Activated B cell treated with CpG ODN at 0.5 μM for 24 hours (primary cell): ENCODE measurements around the gene DGLUCY. TPM values are rescaled to one million over a fixed set of nuclear protein-coding genes. Genes with fewer than 3 reads are reported as not detected.

ENCODE experiments used
- ATAC-seq: fragments of 200-7000 bp; cut with Tn5 transposase; one replicate; pipeline ENCODE4 v1.10.0; 2021; ENCODE audit warnings: low read depth, mild to moderate bottlenecking, moderate library complexity
- CTCF ChIA-PET: fragments of 350-600 bp; sonication (Branson Sonifier 250); formaldehyde crosslinking; loops from one replicate; lab custom pipeline; 2021; ENCODE audit warnings: antibody characterized with exemption; lab: Charles Lee
- POLR2A ChIA-PET: fragments of 350-600 bp; sonication (Branson Sonifier 250); formaldehyde crosslinking; loops from one replicate; lab custom pipeline; 2021; ENCODE audit warnings: antibody characterized with exemption; lab: Charles Lee
- DNase-seq: peaks from one replicate; pipeline ENCODE4 v3.0.0; 2022
- H3K27ac Mint-ChIP-seq: one replicate; pipeline ENCODE4 v1.8.0; 2020; ENCODE audit warnings: mixed read lengths
- H3K27me3 Mint-ChIP-seq: one replicate; pipeline ENCODE4 v1.8.0; 2021; ENCODE audit warnings: mixed read lengths
- H3K36me3 Mint-ChIP-seq: one replicate; pipeline ENCODE4 v1.8.0; 2021; ENCODE audit warnings: low read depth, mixed read lengths
- H3K4me1 Mint-ChIP-seq: one replicate; pipeline ENCODE4 v1.8.0; 2021; ENCODE audit warnings: mixed read lengths
- H3K4me3 Mint-ChIP-seq: one replicate; pipeline ENCODE4 v1.8.0; 2020; ENCODE audit warnings: mild to moderate bottlenecking, mixed read lengths
- H3K9me3 Mint-ChIP-seq: one replicate; pipeline ENCODE4 v1.8.0; 2020; ENCODE audit warnings: mixed read lengths
- intact Hi-C: fragments of 100-400 bp; cut with micrococcal nuclease; formaldehyde crosslinking; loops from one replicate; pipeline ENCODE4 v1.15.1; 2024
- total RNA-seq: library from RNA; stranded (reverse); gene quantifications from 2 replicates; pipeline ENCODE4 v1.2.3, GENCODE V29; 2022
- TF ChIP-seq, protein P1 (sequence below): fragments of 200-600 bp; IDR thresholded peaks from one replicate; pipeline ENCODE4 v1.8.0; 2022; ENCODE audit warnings: antibody characterized with exemption, mild to moderate bottlenecking

Gene DGLUCY
- total RNA-seq, 1 donor from 2014 or later = 92.7 TPM

DNA sequence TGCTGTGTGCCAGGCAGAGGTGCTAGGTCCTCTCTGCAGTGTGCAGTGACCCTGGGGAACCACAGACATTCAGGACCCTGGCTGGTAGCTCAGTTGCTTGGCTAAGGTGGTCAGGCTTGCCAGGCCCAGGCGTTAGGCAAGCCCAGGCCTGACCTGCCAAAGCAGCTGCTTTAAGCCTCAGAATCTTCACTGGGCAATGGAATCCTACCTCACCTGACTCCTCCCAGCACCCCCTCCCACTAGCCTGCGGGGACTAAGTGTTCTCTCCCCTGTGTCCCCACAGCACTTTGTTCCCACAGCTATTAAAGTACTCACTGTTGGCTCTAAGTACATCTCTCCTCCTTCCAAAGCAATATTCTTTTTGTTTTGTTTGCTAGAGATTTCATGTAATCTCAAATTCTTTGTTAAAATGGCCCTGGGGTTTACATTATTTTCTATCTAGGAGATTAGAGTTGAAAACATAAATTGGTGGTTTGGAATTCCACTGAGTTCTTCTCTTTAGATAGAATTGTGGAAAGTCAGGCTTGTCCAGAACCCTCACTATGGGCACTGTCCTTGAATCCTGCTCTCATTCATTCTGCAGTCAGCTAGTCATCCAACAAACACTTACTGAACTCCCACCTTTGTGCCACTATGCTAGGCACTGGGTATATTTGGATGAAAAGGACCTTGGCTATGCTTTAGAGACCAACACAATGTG lies 44.4 kb downstream of the DGLUCY start:
- no peaks in the 10 kb centered on the region for H3K9me3 Mint-ChIP-seq
- DNase-seq = no peak
- H3K36me3 Mint-ChIP-seq = peaks cover 58% of the 10 kb centered on the region
- H3K4me1 Mint-ChIP-seq = peaks cover 7% of the 10 kb centered on the region
- H3K27ac Mint-ChIP-seq = no peak overlapping the region
- intact Hi-C loops = no loop called here
- ChIA-PET POLR2A (interaction anchor here (0.7 kb wide), 2 partner anchors 29 to 214 kb away, joined by 4 to 5 read pairs; no protein-coding TSS in a partner anchor), CTCF (interaction anchor here (1.2 to 1.4 kb wide), 2 partner anchors 19 to 255 kb away, joined by 3 to 7 read pairs; no protein-coding TSS in a partner anchor)
- H3K27me3 Mint-ChIP-seq = no peaks in the 10 kb centered on the region
- ATAC-seq = no peak
- no peak overlapping the region for H3K4me3 Mint-ChIP-seq
- TF ChIP-seq, protein P1, sequence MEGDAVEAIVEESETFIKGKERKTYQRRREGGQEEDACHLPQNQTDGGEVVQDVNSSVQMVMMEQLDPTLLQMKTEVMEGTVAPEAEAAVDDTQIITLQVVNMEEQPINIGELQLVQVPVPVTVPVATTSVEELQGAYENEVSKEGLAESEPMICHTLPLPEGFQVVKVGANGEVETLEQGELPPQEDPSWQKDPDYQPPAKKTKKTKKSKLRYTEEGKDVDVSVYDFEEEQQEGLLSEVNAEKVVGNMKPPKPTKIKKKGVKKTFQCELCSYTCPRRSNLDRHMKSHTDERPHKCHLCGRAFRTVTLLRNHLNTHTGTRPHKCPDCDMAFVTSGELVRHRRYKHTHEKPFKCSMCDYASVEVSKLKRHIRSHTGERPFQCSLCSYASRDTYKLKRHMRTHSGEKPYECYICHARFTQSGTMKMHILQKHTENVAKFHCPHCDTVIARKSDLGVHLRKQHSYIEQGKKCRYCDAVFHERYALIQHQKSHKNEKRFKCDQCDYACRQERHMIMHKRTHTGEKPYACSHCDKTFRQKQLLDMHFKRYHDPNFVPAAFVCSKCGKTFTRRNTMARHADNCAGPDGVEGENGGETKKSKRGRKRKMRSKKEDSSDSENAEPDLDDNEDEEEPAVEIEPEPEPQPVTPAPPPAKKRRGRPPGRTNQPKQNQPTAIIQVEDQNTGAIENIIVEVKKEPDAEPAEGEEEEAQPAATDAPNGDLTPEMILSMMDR = no peak

DNA sequence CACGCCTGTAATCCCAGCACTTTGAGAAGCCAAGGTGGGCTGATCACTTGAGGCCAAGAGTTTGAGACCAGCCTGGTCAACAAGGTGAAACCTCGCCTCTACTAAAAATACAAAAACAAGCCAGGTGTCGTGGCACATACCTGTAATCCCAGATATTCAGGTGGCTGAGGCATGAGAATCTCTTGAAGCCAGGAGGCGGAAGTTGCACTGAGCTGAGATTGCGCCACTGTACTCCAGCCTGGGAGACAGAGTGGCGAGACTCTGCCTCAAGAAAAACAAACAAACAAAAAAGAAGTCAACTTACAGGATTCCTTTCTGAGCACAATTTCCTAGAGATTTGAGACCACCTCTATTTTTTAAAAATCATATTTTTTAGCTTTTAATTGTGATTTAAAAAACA lies 45.3 kb downstream of the DGLUCY start:
- Mint-ChIP-seq H3K4me1 (peaks cover 7% of the 10 kb centered on the region), H3K27ac (no peak overlapping the region), H3K27me3 (no peaks in the 10 kb centered on the region), H3K36me3 (peaks cover 64% of the 10 kb centered on the region), H3K9me3 (no peaks in the 10 kb centered on the region), H3K4me3 (no peak overlapping the region)
- CTCF ChIA-PET = interaction anchor here (0.6 kb wide), 1 partner anchor 278 kb away, joined by 3 read pairs; no protein-coding TSS in a partner anchor
- no peak for DNase-seq
- ATAC-seq = no peak
- intact Hi-C loops = no loop called here
- POLR2A ChIA-PET = interaction anchor here (0.7 kb wide), 1 partner anchor 30 kb away, joined by 5 read pairs; no protein-coding TSS in a partner anchor
- TF ChIP-seq, protein P1 = no peak

DNA sequence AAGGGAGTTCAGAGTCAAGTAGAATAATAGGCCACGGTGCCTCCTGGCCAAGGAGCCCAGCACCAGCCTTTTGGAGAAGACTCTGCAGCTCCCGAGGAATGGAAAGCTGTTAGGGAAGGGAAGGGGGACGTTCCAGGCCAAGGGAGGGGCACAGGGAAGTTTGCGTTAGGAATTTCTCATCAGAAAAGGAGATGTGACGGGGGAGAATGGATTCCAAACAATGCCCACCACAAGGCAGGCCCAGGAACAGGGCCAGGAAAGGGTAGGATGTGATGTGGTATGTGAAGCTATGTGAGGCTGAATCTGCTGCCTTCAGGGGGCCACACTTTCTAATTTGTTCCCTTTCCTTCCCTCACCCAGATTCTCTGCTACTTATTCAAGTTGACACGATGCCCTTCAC lies 46.0 kb downstream of the DGLUCY start:
- Mint-ChIP-seq H3K27ac (no peak overlapping the region), H3K36me3 (peaks cover 66% of the 10 kb centered on the region), H3K27me3 (no peaks in the 10 kb centered on the region), H3K4me1 (peaks cover 6% of the 10 kb centered on the region), H3K9me3 (no peaks in the 10 kb centered on the region), H3K4me3 (no peak overlapping the region)
- intact Hi-C loops = no loop called here
- DNase-seq (no peak), ATAC-seq (no peak)
- TF ChIP-seq, protein P1 = no peak
- ChIA-PET CTCF (no interaction called here), POLR2A (no interaction called here)

DNA sequence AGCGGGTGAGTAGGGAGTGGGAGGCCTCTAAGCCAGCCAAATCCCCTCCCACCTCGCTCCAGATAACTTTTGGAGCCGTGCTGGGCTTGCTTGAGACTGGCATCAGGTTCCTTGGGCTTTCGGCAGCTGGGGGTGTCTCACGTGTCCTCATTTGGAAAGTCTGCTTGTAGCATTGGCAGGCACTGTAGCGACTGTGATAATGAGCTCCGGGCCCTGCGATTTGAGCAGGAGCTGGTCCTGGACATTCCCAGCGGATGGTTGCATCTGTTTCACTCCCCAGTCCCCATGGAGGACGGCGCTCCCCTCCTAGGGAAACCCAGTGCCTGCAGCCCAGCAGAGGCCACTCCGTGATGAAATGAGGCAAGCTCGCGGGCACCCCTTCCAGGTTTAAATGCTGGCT lies 49.4 kb downstream of the DGLUCY start:
- TF ChIP-seq, protein P1 = no peak
- peaks cover 3% of the 10 kb centered on the region for H3K4me1 Mint-ChIP-seq
- H3K4me3 Mint-ChIP-seq = no peak overlapping the region
- no peaks in the 10 kb centered on the region for H3K27me3 Mint-ChIP-seq
- no peak overlapping the region for H3K27ac Mint-ChIP-seq
- POLR2A ChIA-PET = no interaction called here
- intact Hi-C loops = no loop called here
- peaks cover 81% of the 10 kb centered on the region for H3K36me3 Mint-ChIP-seq
- H3K9me3 Mint-ChIP-seq = no peaks in the 10 kb centered on the region
- ATAC-seq (no peak), DNase-seq (no peak)
- CTCF ChIA-PET = interaction anchor here (0.7 to 1.9 kb wide), 2 partner anchors 10 to 124 kb away, joined by 3 to 8 read pairs; no protein-coding TSS in a partner anchor

DNA sequence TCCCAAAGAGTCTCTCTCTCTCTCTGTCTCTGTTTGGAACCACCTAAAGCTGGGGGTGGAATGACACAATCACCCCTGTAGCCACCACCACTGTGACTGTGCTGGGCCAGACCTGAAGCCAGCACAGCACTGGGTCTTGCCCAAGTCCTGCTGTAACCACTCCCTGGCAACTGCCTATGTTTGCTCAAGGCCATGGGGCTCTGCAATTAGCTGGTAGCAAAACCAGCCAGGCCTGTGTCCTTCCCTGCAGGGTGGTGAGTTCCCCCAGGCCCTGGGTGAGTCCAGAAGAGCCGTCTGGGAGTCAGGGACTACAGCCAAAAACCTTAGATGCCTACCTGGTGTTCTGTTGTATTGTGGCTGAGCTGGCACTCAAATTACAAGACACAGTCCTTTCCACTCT lies 50.8 kb downstream of the DGLUCY start:
- intact Hi-C loops = no loop called here
- no peaks in the 10 kb centered on the region for H3K27me3 Mint-ChIP-seq
- H3K27ac Mint-ChIP-seq = no peak overlapping the region
- H3K4me3 Mint-ChIP-seq = no peak overlapping the region
- H3K36me3 Mint-ChIP-seq = peaks cover 75% of the 10 kb centered on the region
- TF ChIP-seq, protein P1 = no peak
- no peak for ATAC-seq
- CTCF ChIA-PET = interaction anchor here (1.4 kb wide), 1 partner anchor 8 kb away, joined by 6 read pairs; no protein-coding TSS in a partner anchor
- H3K4me1 Mint-ChIP-seq = peaks cover 2% of the 10 kb centered on the region
- no peaks in the 10 kb centered on the region for H3K9me3 Mint-ChIP-seq
- no peak for DNase-seq
- POLR2A ChIA-PET = no interaction called here
